HG03066 (cell line): ENCODE results near the gene SIDT2.

Experiments used
- ATAC-seq: cut with Tn5 transposase; IDR thresholded peaks from one replicate; pipeline ENCODE4 v1.9.1; 2021; ENCODE audit warnings: low read depth; ENCODE audit not compliant: unreplicated experiment

The SIDT2 gene

GRCh38 chr11:117187799-117188481 lies 9.4 kb downstream of the SIDT2 start:
- no peak for ATAC-seq

GRCh38 chr11:117188620-117189081 lies 10.1 kb downstream of the SIDT2 start:
- ATAC-seq = no peak

GRCh38 chr11:117189191-117189940 lies 10.8 kb downstream of the SIDT2 start:
- ATAC-seq = no peak

GRCh38 chr11:117189941-117190544 lies 11.5 kb downstream of the SIDT2 start:
- no peak for ATAC-seq

GRCh38 chr11:117191680-117192400 lies 13.3 kb downstream of the SIDT2 start:
- no peak for ATAC-seq

GRCh38 chr11:117192401-117192875 lies 13.9 kb downstream of the SIDT2 start:
- no peak for ATAC-seq

- no peak for ATAC-seq
Observed at GRCh38 chr11:117193130-117194020, 14.8 kb downstream of the SIDT2 start.

GRCh38 chr11:117194267-117194666 lies 15.7 kb downstream of the SIDT2 start:
- ATAC-seq = no peak

GRCh38 chr11:117195258-117195657 lies 16.7 kb downstream of the SIDT2 start:
- ATAC-seq = no peak

GRCh38 chr11:117195761-117196160 lies 17.2 kb downstream of the SIDT2 start:
- no peak for ATAC-seq

GRCh38 chr11:117197006-117197405 lies 18.5 kb downstream of the SIDT2 start:
- ATAC-seq = no peak

GRCh38 chr11:117197516-117198456 lies 19.2 kb downstream of the SIDT2 start:
- ATAC-seq = no peak

- no peak for ATAC-seq
Observed at GRCh38 chr11:117198613-117199012, 20.1 kb downstream of the SIDT2 start.

GRCh38 chr11:117199053-117199915 lies 20.7 kb downstream of the SIDT2 start, which contains the start of gene TAGLN:
Gene TAGLN, plus strand, starts transcription at chr11:117199370. Its CDS starts 3,644 bp downstream, at chr11:117203014.
- ATAC-seq = no peak

- no peak for ATAC-seq
Observed at GRCh38 chr11:117199916-117200812, 21.6 kb downstream of the SIDT2 start.

- ATAC-seq = no peak
Observed at GRCh38 chr11:117200813-117201657, 22.5 kb downstream of the SIDT2 start.
